Calu3 (cell line): ENCODE data around the gene MAGI1. TPM values are rescaled to one million over a fixed set of nuclear protein-coding genes. Genes with fewer than 3 reads are reported as not detected.

Experiments used
- BruUV-seq: library from RNA; stranded (reverse); fragments of 400-500 nt; replicated peaks from 2 replicates; lab custom pipeline; 2021; lab: Mats Ljungman, UMichigan
- CTCF ChIA-PET: fragments of 300-600 bp; sonication (Branson Sonifier 250); formaldehyde crosslinking; loops from one replicate; lab custom pipeline; 2022; ENCODE audit warnings: antibody characterized with exemption; lab: Charles Lee
- DNase-seq: peaks from one replicate; pipeline ENCODE4 v3.0.0; 2022
- H3K27ac Mint-ChIP-seq: one replicate; pipeline ENCODE4 v1.8.0; 2022; ENCODE audit warnings: mixed read lengths; ENCODE audit not compliant: unreplicated experiment
- H3K27me3 Mint-ChIP-seq: one replicate; pipeline ENCODE4 v1.8.0; 2022; ENCODE audit warnings: mixed read lengths; ENCODE audit not compliant: unreplicated experiment
- H3K36me3 Mint-ChIP-seq: one replicate; pipeline ENCODE4 v1.8.0; 2022; ENCODE audit warnings: mild to moderate bottlenecking, moderate library complexity, mixed read lengths; ENCODE audit not compliant: insufficient read depth, unreplicated experiment
- H3K4me1 Mint-ChIP-seq: one replicate; pipeline ENCODE4 v1.8.0; 2022; ENCODE audit warnings: mild to moderate bottlenecking, low read depth, mixed read lengths; ENCODE audit not compliant: unreplicated experiment
- H3K4me3 Mint-ChIP-seq: one replicate; pipeline ENCODE4 v1.8.0; 2022; ENCODE audit warnings: mild to moderate bottlenecking, low read depth, moderate library complexity, mixed read lengths; ENCODE audit not compliant: unreplicated experiment
- H3K9me3 Mint-ChIP-seq: one replicate; pipeline ENCODE4 v1.8.0; 2022; ENCODE audit warnings: low read depth, mixed read lengths; ENCODE audit not compliant: unreplicated experiment
- intact Hi-C: fragments of 100-400 bp; cut with micrococcal nuclease; formaldehyde crosslinking; loops from one replicate; pipeline ENCODE4 v1.10.0; 2022; ENCODE audit not compliant: unreplicated experiment
- total RNA-seq: library from RNA; stranded (reverse); gene quantifications from 2 replicates; pipeline ENCODE4 v1.2.3, GENCODE V29; 2022
- TF ChIP-seq, protein P1 (sequence below): fragments of 200-600 bp; IDR thresholded peaks from one replicate; pipeline ENCODE4 v1.8.0; 2022; ENCODE audit warnings: antibody characterized with exemption; ENCODE audit not compliant: unreplicated experiment

MAGI1 gene
- total RNA-seq, 1 experiment from 2014 or later, result 76.4 TPM

DNA sequence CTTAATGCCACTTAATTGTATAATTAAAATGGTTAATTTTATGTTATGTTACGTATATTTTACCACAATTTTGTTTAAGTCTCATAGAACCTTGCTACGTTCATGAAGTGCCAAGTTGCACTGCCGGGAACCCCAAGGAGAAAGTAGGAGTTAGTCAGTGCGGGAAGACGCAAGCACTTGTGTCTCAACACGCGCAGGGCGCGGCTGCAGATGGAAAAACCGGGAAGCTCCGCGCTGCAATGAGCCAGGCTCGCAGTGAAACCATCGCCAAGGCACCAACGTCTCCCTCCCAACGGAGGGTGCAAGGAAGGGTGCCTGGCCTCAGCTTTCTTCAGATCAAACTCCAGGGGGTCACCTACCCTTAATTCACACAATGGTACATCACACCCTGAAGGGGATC, 21.6 kb downstream of the MAGI1 start:
- intact Hi-C loops, result no loop called here
- H3K27ac Mint-ChIP-seq, result no peak overlapping the region

DNA sequence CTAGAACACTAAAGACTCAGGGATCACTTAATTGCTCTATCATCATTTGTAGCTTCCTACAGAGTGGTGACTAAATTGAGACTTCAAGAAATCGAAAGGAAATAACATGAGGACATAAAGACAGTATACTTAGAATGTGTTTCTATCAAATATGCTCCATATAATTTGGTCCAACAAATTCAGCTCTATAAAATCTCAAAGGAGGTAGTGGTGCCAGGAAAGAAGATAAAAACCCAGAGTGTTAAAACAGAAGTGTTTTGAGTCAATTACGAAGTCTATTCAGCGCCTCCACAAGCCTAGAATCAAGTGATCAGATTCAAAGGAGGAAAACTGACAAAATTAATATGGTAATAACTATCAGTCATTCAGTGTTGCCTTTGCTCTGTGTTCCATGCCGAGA, 22.9 kb downstream of the MAGI1 start:
- CTCF ChIA-PET, result interaction anchor here (0.6 to 0.7 kb wide), 2 partner anchors 25 to 461 kb away, joined by 3 to 4 read pairs; no protein-coding TSS in a partner anchor
- H3K4me3 Mint-ChIP-seq, result no peak overlapping the region

More for the DNA sequence above, 21.6 kb downstream of the MAGI1 start:
- H3K4me1 Mint-ChIP-seq, result peaks cover 24% of the 10 kb centered on the region
- no peaks in the 10 kb centered on the region for H3K9me3 Mint-ChIP-seq
- no peaks in the 10 kb centered on the region for H3K27me3 Mint-ChIP-seq
- no peak overlapping the region for H3K4me3 Mint-ChIP-seq
- TF ChIP-seq, protein P1, sequence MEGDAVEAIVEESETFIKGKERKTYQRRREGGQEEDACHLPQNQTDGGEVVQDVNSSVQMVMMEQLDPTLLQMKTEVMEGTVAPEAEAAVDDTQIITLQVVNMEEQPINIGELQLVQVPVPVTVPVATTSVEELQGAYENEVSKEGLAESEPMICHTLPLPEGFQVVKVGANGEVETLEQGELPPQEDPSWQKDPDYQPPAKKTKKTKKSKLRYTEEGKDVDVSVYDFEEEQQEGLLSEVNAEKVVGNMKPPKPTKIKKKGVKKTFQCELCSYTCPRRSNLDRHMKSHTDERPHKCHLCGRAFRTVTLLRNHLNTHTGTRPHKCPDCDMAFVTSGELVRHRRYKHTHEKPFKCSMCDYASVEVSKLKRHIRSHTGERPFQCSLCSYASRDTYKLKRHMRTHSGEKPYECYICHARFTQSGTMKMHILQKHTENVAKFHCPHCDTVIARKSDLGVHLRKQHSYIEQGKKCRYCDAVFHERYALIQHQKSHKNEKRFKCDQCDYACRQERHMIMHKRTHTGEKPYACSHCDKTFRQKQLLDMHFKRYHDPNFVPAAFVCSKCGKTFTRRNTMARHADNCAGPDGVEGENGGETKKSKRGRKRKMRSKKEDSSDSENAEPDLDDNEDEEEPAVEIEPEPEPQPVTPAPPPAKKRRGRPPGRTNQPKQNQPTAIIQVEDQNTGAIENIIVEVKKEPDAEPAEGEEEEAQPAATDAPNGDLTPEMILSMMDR, result no peak
- CTCF ChIA-PET, result no interaction called here
- no peak for DNase-seq
- no TSS peak for BruUV-seq
- no peaks in the 10 kb centered on the region for H3K36me3 Mint-ChIP-seq

DNA sequence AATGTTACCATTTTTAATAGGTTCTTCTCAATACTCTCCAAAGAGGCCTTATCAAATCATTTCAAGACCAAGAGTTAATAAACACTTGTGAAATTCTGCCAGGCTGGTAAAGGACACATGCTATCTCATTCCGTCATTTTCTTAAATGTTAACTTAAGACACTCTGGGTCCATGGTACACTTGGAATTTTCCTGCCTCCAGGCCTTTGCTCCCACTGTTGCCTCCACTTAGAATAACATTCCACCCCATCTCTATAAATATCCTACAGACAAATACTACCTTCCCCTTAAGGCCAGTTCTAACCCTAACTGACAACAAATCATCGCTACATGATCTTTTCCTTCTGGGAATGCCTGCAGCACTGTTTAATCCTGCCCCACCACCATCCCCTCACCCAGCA, 24.1 kb downstream of the MAGI1 start:
- Mint-ChIP-seq H3K27ac (no peak overlapping the region), H3K9me3 (no peaks in the 10 kb centered on the region), H3K36me3 (no peaks in the 10 kb centered on the region), H3K4me3 (no peak overlapping the region), H3K27me3 (no peaks in the 10 kb centered on the region), H3K4me1 (peaks cover 27% of the 10 kb centered on the region)
- BruUV-seq, result no TSS peak
- intact Hi-C loops, result no loop called here
- CTCF ChIA-PET, result no interaction called here
- TF ChIP-seq, protein P1, result no peak
- no peak for DNase-seq

More for the DNA sequence above, 22.9 kb downstream of the MAGI1 start:
- no peak for DNase-seq
- intact Hi-C loops, result no loop called here
- Mint-ChIP-seq H3K27ac (no peak overlapping the region), H3K36me3 (no peaks in the 10 kb centered on the region), H3K27me3 (no peaks in the 10 kb centered on the region), H3K9me3 (no peaks in the 10 kb centered on the region), H3K4me1 (peaks cover 20% of the 10 kb centered on the region)
- BruUV-seq, result no TSS peak
- TF ChIP-seq, protein P1, result no peak

DNA sequence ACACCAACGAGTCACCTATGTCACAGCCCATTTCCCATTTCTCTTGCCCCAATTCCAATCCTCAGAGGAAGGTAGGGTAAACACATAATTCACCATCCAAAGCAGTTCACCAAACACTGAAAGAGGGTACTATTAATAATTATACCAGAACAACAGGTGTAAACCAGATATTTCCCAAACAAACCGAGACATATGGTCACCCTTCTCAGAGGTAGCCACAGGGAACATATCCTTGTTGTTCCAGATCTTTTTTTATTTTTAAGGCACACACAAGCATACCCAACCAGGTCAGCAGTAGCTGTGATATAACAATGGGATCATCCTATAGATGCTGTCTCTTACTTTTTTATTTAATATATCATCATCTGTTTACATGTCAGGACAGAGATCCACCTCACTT, 24.7 kb downstream of the MAGI1 start:
- Mint-ChIP-seq H3K36me3 (no peaks in the 10 kb centered on the region), H3K4me3 (no peak overlapping the region), H3K4me1 (peaks cover 27% of the 10 kb centered on the region), H3K27ac (no peak overlapping the region), H3K27me3 (no peaks in the 10 kb centered on the region), H3K9me3 (no peaks in the 10 kb centered on the region)
- CTCF ChIA-PET, result no interaction called here
- BruUV-seq, result no TSS peak
- intact Hi-C loops, result no loop called here
- TF ChIP-seq, protein P1, result no peak
- no peak for DNase-seq
